Lower leg skin (tissue), 3 donors: ENCODE data around the gene CLEC9A.

Source experiments
- POLR2A ChIP-seq, 2 donors: fragments of 450-650 bp; IDR thresholded peaks; one replicate each; pipeline ENCODE4 v1.6.1; 2016 to 2017; ENCODE audit warnings: antibody characterized with exemption in 2 of 2, mild to moderate bottlenecking in 1 of 2, moderate library complexity in 1 of 2
- TF ChIP-seq, protein P1 (sequence below), 3 donors: fragments of 450-650 bp; IDR thresholded peaks; one replicate each; pipeline ENCODE4 v1.5.1; 2016; ENCODE audit warnings: antibody characterized with exemption in 3 of 3, mild to moderate bottlenecking in 3 of 3, moderate library complexity in 2 of 3

DNA sequence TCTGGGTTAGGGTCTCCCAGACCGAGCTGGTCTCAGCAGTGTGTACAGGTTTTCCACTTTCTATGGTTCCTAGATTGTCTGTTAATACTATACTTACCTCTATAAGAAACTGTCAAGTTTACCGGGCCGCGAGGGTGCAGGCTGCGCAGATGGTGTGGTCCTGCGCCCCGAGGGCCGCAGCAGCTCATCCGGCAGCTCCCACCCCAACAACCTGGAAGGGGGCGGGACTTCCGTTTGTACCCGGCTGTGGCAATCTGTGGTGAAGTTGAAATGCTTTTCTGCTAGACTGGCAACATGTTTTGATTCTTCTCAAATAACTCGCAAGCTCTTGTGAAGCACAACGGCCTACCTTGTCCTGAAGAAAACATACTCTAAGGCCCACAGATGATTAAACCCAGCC, at the start of gene CLEC9A:
- TF ChIP-seq, protein P1, sequence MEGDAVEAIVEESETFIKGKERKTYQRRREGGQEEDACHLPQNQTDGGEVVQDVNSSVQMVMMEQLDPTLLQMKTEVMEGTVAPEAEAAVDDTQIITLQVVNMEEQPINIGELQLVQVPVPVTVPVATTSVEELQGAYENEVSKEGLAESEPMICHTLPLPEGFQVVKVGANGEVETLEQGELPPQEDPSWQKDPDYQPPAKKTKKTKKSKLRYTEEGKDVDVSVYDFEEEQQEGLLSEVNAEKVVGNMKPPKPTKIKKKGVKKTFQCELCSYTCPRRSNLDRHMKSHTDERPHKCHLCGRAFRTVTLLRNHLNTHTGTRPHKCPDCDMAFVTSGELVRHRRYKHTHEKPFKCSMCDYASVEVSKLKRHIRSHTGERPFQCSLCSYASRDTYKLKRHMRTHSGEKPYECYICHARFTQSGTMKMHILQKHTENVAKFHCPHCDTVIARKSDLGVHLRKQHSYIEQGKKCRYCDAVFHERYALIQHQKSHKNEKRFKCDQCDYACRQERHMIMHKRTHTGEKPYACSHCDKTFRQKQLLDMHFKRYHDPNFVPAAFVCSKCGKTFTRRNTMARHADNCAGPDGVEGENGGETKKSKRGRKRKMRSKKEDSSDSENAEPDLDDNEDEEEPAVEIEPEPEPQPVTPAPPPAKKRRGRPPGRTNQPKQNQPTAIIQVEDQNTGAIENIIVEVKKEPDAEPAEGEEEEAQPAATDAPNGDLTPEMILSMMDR (IDR thresholded peaks at IDR 0.05), result no peak
- TF ChIP-seq POLR2A (IDR thresholded peaks at IDR 0.05), result no peak
